GM19023 (cell line): ENCODE data around the gene ECI1.

Source experiments
- ATAC-seq: cut with Tn5 transposase; IDR thresholded peaks from one replicate; pipeline ENCODE4 v1.9.1; 2021; ENCODE audit warnings: mild to moderate bottlenecking, moderate library complexity; ENCODE audit not compliant: unreplicated experiment

ECI1 gene

DNA sequence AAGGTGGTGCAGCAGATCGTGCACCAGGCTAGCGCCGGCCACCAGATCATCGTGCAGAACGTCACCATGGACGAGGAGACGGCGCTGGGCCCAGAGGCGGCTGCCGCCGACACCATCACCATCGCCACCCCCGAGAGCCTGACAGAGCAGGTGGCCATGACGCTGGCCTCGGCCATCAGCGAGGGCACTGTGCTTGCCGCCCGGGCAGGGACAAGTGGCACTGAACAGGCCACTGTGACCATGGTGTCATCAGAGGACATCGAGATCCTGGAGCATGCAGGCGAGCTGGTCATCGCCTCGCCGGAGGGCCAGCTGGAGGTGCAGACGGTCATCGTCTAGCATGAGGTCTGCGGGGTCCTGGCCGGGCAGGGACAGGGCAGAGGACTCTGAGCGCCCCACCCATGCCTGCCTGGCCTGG, 16.1 kb downstream of the ECI1 start:
- ATAC-seq = no peak

DNA sequence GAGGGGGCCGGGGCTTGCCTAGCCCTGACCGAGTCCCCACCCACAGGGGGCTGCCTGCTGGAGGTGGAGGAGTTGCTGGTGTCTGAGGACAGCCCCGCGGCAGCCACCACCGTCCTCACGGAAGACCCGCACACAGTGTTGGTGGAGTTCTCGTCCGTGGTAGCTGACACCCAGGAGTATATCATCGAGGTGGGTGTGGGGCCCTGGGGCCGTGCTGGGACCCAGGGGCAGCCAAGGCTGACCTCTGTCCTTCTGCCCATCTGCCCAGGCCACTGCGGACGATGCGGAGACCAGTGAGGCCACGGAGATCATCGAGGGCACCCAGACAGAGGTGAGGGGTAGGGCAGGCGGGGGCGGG, 16.6 kb downstream of the ECI1 start:
- ATAC-seq = no peak

DNA sequence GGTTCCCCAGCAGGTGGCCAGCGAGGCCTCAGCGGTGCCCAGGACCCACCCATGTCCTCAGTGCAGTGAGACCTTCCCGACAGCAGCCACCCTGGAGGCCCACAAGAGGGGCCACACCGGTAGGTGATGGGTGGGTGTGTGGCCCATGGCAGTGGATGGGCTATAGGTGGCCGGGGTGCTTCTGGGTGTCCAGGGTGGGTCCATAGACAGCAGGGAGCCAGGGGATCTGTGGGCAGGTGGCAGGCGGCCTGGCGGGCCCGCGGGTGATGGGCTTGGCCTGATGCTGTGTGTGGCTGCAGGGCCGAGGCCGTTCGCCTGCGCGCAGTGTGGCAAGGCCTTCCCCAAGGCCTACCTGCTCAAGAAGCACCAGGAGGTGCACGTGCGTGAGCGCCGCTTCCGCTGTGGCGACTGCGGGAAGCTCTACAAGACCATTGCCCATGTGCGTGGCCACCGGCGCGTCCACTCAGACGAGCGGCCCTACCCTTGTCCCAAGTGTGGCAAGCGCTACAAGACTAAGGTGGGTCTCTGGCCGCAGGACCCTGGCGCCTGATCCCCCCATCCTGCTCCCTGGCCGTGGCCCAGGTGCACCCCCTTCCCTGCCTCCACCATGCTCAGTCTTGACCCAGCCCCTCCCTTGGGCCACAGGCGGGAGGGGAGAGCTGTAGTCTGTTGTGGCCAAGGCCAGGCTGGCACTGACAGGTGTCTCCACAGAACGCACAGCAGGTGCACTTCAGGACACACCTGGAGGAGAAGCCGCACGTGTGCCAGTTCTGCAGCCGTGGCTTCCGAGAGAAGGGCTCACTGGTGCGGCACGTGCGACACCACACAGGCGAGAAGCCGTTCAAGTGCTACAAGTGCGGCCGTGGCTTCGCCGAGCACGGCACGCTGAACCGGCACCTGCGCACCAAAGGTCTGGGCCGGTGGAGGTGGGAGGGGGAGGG, 17.2 kb downstream of the ECI1 start:
- no peak for ATAC-seq

DNA sequence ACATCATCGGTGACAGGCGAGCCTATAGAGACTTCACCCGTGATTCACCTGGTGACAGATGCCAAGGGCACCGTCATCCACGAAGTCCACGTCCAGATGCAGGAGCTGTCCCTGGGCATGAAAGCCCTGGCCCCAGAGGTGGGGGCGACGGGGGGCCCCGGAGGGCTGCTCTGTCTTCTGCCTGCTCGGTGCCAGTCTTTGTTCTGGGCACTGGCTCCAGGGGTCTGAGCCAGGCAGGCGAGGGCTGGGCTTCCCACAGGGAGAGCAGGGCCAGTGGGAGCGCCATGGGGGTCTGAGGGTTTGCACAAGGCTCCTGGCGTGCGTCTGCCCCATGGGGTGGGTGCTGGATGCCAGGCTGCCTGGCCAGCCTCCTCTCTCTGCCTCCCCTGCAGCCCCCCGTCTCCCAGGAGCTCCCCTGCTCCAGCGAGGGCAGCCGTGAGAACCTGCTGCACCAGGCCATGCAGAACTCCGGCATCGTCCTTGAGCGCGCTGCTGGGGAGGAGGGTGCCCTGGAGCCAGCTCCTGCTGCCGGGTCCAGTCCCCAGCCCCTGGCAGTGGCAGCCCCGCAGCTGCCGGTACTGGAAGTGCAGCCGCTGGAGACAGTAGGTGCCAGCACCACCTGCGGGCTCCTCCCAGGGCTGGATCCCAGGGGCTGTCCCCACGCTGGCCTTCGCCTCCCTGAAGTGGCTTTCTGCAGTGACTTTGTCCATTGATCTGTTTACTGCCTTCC, 18.2 kb downstream of the ECI1 start:
- no peak for ATAC-seq

DNA sequence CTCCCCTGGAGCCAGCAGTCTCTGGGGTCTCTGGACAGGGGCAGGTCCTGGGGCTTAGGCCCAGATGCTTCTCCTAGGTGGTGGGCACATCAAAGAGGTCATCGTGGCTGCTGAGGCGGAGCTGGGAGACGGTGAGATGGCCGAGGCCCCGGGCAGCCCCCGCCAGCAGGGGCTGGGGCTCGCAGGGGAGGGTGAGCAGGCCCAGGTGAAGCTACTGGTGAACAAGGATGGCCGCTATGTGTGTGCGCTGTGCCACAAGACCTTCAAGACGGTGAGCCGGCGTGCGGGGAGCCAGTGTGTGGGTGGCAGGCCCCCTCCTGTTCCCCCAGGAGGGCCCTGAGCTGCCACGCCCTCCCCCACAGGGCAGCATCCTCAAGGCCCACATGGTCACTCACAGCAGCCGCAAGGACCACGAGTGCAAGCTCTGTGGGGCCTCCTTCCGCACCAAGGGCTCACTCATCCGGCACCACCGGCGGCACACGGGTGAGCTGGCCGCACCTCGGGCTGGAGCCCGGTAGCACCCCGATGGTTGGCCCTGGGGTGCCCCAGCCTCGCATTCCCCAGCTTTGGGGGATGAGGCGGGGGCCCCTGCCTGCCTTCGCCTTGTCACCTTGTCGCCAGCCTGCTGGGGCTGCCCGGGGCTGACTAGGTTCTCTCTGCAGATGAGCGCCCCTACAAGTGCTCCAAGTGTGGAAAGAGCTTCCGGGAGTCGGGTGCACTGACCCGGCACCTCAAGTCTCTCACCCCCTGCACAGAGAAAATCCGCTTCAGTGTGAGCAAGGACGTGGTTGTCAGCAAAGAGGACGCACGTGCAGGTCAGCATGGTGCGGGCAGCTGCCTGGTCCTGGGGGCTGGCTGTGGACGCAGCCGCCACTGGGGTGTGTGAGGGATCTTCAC, 19.0 kb downstream of the ECI1 start:
- no peak for ATAC-seq

DNA sequence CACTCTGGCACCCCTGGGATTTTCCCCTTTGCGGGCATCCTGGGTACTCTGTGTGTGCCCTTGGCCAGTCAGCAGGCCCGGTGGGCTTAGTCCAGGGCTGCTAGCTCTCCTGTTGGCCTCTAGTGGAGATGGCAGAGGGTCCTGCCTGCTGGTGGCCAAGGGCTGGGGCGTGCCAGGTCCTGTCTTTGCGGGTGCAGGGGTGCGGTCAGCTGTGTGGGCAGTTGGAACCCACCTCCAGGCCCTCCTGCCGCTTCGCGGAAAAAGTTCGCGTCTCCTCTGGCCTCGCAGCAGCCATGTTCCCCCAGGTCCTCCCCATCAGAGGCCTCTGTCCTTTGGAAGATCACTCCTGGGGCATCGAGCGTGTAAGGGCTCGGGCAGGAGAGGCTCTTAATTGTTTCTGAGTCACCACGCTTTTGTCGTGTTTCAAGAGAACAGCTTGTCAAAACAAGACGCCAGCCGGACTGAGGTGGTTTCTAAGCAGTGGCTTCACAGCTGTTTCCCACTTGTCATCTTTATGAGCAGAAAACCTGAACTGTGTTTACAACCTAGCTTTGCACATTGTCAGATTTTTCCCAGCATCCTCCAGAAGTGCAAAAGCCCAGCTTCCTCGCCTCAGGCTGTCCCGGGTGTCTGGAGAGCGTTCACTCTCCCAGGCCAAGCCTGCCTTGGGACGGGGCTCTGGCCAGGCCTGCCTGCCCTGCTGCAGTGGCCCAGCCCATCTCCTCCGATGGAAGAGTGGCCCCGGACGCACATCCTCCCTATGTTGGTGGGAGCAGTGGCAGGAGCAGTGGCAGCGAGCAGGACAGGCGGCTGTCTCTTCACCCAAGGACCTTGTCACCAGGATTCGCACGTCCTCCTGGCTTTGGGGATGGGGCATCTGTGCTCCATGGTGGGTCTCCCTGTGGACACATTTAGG, 20.1 kb downstream of the ECI1 start:
- ATAC-seq = no peak

DNA sequence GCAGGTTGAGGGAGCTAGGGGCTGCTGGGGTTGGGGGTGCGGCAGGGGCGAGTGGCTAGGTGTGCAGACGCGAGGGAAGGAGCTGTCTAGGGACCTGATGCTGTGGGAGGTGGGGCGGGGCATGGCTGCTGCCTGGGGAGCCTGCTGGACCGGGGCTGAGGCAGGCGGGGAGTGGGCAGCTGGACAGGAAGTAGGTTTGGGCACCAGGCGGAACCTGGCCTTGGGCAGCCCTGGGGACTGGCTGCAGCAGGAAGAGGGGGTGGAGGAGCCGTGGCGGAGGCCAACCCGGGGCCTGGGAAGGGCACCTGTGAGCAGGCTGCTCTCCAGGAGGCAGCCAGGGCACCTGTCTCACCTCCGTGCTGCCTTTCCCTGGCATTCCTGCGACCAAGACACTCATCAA, 21.0 kb downstream of the ECI1 start:
- ATAC-seq = no peak

DNA sequence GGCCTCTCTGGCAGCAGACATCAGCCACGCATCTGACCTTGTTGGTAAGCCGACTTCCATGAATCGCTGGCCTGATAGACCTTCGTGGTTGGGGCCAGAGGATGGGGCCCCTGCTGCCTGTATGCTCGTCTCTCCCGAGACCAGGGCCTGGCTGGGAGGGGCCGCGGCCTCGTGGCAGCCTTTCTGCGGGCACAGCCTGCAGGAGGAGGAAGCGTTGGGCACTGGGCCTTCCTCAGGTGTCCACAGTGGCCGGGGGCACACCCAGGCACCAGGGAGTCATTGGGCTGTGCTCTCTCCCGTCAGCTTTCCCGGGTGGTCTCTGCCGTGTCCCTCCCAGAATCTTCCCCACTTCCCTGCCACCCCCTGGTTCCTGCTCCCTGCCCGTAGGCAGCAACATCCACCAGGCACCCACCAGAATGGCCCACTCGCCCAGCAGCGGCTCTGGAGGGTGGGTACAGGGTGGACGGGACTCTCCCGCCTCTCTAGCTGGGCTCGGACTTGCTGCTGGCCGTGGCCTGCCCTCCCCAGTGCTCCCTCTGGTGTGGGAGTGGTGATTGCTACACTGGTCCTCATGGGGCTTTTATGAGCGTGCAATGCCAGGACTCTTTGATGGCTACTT, 21.6 kb downstream of the ECI1 start:
- no peak for ATAC-seq

DNA sequence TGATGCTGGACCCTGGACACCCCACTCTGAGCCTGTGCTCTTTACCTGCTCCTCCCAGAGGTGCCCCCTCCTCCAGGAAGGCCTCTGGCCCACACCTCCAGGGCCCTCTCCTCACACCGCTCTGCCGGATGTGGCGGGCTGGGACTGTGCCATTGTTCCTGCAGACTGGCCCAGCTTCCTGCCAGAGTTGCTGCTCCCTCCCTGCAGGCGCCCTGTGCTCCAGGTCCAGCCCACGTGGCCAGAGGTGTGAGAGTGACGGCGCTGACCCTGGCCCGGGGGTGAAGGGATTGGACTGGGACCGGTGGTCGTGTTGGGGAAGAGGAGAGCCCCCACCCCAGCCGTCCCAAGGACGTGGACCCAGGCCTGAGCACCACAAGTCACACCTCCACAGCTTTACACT, 22.3 kb downstream of the ECI1 start:
- no peak for ATAC-seq

DNA sequence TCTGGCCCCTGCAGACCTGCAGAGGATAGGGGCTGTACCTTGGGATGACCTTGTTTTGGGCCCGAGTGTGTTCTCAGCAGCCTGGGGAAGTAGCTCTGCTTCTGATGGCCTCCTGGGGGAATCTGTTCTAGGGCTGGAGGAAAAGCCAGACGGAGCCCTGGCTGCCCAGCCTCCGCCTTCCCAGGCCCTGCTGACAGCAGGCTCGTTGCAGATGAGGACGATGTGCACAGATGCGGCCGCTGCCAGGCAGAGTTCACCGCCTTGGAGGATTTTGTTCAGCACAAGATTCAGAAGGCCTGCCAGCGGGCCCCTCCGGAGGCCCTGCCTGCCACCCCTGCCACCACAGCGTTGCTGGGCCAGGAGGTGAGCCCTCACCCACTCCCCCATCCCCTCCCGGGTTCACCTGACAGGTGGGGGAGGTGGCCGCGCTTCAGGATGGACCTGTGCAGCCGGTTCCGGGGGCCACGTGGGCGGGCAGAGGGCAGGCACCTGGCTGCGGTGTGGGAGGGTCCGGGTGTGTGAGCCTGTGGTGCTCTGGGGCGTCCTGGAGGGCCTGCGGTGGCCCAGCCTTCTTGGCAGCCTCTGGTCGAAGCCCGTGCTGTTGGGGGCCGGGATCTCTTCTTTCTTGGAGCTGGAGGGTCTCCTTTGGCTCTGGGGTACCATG, 23.1 kb downstream of the ECI1 start:
- no peak for ATAC-seq

DNA sequence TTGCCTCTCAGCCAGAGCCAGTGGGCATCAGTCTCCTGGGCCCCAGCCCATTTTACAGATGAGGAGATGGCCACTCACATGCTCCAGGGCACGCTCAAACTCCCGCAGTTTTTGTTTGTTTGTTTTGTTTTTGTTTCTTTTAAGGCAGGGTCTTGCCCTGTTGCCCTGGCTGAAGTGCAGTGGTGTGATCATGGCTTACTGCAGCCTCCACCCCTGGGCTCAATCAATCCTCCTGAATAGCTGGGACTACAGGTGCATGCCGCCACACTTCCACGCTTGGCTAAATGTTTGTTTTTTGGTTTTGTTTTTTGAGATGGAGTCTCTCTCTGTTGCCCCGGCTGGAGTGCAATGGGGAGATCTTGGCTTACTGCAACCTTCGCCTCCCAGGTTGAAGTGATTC, 24.5 kb downstream of the ECI1 start:
- no peak for ATAC-seq

DNA sequence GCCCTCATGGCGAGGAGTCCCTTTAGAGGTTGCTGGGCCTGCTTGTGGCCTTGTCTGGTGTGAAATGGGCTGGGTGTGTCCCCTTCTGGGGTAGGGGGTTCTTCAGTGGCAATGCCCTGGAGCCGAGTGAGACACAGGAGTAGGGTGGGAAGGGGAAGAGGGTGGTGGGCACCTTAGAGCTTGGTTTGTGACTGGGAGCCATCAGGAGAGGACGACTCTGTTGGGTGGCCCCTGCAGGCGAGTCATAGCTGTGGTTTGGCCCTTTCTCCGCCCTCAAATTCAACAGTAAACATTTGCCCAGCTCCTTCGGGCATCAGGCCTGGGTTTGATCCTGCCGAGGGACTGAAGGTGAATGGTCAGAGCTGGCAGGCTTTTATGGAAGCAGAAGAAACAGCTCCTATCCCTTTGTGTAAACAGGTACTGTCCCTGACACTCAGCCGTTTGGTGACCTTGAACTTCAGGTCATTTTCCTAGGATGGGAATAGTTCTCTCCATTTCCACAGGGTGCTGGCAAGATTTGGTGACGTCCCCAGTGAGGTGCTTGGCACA, 25.1 kb downstream of the ECI1 start:
- ATAC-seq = no peak

DNA sequence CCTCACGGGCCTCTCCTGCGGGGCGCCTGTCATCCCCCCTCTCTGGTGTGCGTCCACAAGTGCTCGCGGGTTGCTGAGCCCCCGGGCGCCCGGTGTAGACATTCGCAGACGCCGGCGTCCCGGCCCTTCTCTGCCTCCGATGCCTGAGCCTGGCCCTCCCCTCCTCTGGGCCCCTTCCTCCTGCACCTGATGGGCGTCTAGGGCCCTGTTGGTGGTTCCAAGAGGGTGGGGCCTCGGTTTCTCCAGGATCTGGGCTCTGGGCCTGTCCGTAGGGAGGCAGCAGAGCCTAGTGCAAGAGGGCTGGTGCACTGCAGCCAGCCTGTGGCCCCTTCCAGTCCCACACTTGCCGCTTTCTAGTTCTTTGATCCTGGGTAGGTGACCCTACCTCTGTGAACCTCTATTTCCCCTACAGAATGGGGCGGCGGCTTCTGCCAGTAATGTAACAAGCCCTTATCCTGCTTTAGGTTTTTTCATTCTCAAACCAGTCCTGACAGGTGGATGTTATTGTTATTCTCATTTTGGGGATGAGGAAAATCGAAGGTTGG, 27.4 kb downstream of the ECI1 start:
- ATAC-seq = peak; percentile 15

DNA sequence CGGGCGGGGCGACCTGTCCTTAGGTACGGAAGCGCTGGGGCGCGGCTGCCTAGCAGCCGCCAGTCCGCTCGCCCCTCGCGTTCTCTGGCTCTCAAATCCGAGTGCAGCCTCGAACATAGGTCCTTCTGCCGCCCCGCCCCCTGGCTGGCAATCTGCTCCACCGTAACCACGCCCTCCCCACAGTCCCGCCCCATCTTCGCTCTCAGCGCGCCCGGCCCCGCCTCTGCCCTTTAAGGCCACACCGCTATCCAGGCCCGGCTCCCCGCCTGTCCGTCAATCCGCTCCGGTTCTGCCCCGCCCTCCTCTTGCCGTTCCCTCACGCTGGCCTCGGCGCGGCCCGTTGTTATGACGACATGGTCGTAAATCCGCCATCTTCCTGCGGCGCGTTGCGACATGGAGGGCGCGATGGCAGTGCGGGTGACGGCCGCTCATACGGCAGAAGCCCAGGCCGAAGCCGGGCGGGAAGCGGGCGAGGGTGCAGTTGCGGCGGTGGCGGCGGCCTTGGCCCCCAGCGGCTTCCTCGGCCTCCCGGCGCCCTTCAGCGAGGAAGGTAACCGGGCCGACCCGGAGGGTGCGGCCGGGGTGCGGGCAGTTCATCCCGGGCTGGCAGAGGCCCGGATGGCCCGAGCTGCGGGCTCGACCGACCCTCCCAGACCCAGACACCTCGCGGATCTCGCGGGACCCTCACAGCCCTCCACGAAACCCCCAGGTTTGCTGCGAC, 28.0 kb downstream of the ECI1 start, which contains the start of gene E4F1:
E4F1 (plus strand) TSS at position 371 of the 721 bp plus-strand sequence; CDS start at position 394, 23 bp downstream.
- peak; percentile 95 for ATAC-seq

DNA sequence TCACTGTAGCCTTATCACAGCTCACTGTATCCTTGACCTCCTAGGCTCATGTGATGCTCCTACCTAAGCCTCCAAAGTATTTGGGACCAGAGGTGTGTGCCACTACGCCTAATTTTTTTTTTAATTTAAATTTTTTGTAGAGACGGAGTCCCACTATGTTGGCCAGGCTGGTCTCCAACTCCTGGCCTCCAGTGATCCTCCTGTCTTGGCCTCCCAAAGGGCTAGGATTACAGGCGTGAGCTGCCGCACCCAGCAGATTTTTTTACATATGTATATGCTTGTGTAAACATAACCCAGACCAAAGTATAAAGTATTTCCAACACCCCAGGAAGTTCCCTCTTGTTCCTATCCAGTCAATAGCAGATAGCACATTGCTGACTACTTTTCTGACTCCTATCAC, 35.1 kb downstream of the ECI1 start:
- no peak for ATAC-seq

DNA sequence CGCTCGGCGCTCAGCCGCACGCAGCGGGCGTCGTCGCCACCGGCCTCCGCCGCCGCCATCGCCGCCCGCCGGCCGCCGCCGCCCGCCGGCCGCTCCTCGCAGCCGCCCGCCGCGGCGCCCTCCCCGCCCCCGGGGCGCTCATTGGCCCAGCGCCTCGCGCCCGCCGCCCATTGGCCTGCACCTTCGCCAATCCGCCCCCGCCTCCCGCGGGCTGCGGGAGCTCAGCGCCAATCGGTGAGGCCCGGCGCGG, 36.7 kb downstream of the ECI1 start, which contains the start of gene PGP:
PGP (minus strand) TSS at position 122 of the 250 bp plus-strand sequence; CDS start at position 59, 63 bp downstream.
- peak; percentile 88 for ATAC-seq

DNA sequence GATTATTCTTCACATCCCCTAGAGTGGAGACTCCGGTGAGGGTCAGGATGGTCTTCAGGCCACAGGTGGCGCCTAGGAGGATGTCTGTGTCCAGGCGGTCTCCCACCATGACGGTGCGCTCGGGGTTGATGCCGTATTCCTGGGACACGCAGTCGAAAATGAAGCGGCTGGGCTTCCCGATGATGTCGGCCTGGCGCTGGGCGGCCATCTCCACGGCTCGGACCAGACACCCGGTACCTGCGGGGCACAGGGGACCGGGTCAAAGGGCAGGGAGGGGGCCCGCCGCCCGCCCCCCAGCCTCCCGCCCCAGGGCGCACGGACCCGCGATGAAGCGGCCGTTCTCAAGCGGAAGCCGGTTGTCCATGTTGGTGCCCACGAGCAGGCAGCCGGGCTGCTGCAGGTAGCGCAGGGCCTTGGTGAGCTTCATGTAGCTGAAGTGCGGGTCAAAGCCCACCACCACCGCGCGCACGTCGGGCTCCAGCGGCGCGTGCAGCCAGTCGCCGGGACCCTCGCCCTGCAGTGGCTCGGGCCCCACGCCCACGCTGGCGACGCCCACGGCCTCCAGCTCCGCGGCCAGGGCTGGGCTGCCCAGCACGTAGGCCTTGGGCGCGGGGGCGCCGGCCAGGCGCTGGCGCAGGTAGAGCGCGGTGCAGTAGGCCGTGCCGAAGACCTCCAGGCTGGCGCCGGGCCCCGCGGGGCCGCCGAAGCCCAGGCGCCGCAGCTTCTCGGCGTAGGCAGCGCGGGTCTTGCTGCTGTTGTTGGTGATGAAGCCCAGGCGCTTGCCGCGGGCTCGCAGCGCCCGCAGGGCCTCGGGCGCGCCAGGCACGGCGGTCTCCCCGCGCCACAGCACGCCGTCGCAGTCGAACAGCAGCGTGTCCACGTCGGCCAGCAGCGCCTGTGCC, 37.3 kb downstream of the ECI1 start:
- peak; percentile 5 for ATAC-seq
